HUES64 (cell line): ENCODE data around the gene FAM184A.
"Not testable (repeated sequence)": the region's sequence is repeated elsewhere in the genome, so short reads cannot be mapped to it uniquely, and the experiment has no call there.

Experiments used
- H3K27ac ChIP-seq: 2 replicates; pipeline ENCODE4 v1.7.0; 2013; ENCODE audit warnings: low read depth, low read length, inconsistent platforms
- H3K27me3 ChIP-seq: 2 replicates; pipeline ENCODE4 v1.6.1; 2013; ENCODE audit warnings: mild to moderate bottlenecking, low read length; ENCODE audit not compliant: insufficient read depth
- H3K36me3 ChIP-seq: 2 replicates; pipeline ENCODE4 v1.6.1; 2013; ENCODE audit warnings: mild to moderate bottlenecking, low read length; ENCODE audit not compliant: insufficient read depth
- H3K4me1 ChIP-seq: 2 replicates; pipeline ENCODE4 v1.6.1; 2013; ENCODE audit warnings: mild to moderate bottlenecking, low read length, moderate library complexity; ENCODE audit not compliant: insufficient read depth
- H3K4me3 ChIP-seq: 2 replicates; pipeline ENCODE4 v1.5.1; 2013; ENCODE audit warnings: mild to moderate bottlenecking, low read length, moderate library complexity
- H3K9ac ChIP-seq: 2 replicates; pipeline ENCODE4 v1.6.1; 2013; ENCODE audit warnings: mild to moderate bottlenecking, low read depth, low read length
- H3K9me3 ChIP-seq: 2 replicates; pipeline ENCODE4 v1.6.1; 2013; ENCODE audit warnings: low read depth, low read length; ENCODE audit not compliant: insufficient read depth
- whole genome bisulfite sequencing: fragments of 150-250, 120-280 bp; methylation state at CpG from one replicate; pipeline ENCODE4 v1.1.7; 2013; ENCODE audit warnings: missing lambda C conversion rate; 5-methylcytosine and 5-hydroxymethylcytosine counted together

The FAM184A gene

DNA sequence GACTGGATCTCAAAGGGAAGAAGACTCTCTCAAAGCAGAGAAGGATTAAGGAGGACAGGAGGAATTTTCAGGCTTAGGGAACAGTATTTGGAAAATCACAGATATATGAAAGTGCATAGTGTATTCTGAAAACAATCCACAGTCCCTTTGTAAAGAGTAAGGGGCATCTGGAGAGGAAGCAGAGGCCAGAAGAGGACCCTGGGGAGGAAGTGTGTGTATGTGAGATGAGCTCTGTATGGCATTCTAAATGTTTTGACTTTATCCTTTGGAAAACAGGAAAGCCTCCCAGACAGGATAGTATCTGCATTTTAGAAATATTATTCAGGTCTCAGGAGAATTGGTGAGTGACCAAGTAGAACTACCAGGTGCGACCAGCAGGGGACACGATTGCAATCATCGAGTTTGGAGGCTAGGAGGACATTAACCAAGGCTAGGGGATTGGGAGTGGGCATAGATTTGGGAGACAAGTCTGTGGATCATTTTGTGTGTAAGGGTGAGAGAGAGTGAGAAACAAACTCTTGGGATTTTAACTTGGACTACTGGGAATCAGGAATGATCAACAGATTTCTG is 38.3 kb upstream of the FAM184A start:
- WGBS: 91% methylated on average over 3 of the region's 3 CpGs

DNA sequence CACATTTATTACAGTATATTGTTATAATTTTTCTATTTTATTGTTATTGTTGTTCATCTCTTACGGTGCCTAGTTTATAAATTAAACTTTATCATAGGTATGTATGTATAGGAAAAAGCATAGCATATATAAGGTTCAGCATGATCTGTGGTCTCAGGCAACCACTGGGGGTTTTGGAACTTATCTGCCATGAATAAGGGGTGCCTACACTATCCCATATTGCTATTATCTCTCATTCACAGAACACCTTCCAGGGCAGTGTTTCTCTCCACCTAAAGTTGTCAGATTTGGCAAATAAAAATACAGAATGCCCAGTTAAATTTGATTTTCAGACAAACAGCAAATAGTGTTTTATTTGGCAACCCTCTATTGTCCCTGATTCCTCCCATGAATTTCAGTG is 35.5 kb upstream of the FAM184A start:
- H3K27me3 ChIP-seq: no peaks in the 10 kb centered on the region
- no peaks in the 10 kb centered on the region for H3K9me3 ChIP-seq
- WGBS: no CpG with 5 or more reads among the region's 1 CpG
- no peaks in the 10 kb centered on the region; the same call in 1 of the 2 replicates for H3K4me1 ChIP-seq
- no peaks in the 10 kb centered on the region for H3K36me3 ChIP-seq
- no peak overlapping the region for H3K27ac ChIP-seq
- H3K4me3 ChIP-seq: no peak overlapping the region
- no peak overlapping the region for H3K9ac ChIP-seq

More for the DNA sequence above, 38.3 kb upstream of the FAM184A start:
- Histone ChIP-seq H3K27ac (no peak overlapping the region), H3K9me3 (no peaks in the 10 kb centered on the region), H3K27me3 (no peaks in the 10 kb centered on the region), H3K36me3 (no peaks in the 10 kb centered on the region), H3K9ac (no peak overlapping the region), H3K4me3 (no peak overlapping the region), H3K4me1 (no peaks in the 10 kb centered on the region; the same call in 1 of the 2 replicates)

DNA sequence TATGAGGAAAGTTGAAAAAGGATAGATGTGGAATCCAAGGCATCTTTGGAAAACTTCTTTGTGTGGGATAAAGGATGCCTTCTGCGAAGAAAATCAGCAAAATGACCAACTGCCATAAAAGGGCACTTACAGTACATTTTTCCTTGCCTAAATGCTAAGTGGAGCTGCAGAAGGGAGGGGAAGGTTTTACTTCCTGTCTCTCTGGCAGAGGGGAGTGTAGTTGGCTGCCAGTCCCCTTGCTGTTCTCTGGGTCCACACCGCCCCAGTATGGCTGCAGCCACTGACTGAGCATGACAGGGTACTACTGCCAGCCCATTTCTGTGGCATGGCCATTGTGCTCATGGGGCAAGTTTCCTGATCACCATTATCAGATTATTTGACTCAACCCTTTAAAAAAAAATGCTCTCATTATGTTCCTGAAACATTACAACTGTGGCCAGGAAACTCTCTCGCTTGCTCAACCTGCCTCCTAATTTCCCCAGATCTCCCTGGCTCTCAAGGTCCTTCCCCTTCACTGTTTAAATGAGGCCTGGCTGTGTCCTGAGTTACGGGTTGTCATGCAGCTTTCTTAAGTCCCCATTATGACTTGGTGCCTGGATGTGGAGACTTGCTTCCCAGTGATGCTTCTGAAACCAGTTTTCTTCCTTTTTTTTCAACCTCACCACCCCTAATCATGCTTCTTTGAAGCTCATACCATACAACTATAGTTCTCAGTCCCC is 34.5 kb upstream of the FAM184A start:
- WGBS: 92% methylated on average over 4 of the region's 4 CpGs
- Histone ChIP-seq H3K9me3 (no peaks in the 10 kb centered on the region), H3K9ac (no peak overlapping the region), H3K4me3 (no peak overlapping the region), H3K4me1 (no peaks in the 10 kb centered on the region; the same call in 1 of the 2 replicates), H3K27ac (no peak overlapping the region), H3K27me3 (no peaks in the 10 kb centered on the region), H3K36me3 (no peaks in the 10 kb centered on the region)

DNA sequence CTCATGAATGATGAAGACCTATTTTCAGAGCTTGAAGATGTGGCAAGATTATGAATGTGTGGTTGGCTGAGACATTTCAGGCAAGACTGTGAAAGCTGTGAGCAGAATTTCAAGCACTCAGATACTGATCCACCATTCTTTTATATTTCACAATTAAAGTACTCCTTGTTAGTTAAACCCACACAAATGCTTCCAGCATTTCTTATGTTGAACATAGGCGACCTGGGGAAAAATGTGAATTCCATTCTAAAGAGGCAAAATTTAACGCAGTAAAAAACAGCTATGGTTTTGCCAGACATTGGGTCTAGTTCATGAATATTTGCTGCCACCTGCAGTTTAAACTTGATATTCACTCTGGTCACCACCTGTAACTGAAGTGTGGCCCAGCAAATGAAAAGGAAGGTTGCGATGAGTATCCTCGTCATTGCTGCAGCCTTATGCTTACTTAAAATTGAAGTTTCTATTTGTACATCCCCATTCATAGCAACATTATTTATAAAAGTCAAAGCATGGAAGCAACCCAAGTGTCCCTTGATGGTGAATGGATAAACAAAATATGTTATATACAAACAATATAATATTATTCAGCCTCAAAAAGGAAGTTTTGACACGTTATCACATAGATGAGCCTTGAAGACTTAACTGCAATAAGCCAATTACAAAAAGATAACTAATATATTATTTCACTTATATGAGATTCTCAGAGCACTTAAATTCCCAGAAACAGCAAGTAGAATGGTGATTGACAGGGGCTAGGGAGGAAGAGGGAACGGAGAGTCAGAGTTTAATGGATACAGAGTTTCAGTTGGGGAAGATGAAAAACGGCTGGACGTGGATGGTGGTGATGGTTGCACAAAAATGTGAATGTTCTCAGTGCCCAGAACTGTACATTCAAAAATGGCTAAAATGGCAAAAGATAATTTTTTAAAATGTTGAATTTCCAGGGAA is 32.4 kb upstream of the FAM184A start:
- WGBS: 60% methylated on average over 7 of the region's 8 CpGs
- Histone ChIP-seq H3K27me3 (no peaks in the 10 kb centered on the region), H3K9me3 (0 out of 2 replicates have a peak, but pooled peaks cover 4% of the 10 kb centered on the region), H3K4me3 (no peak overlapping the region), H3K4me1 (no peaks in the 10 kb centered on the region; the same call in 1 of the 2 replicates), H3K27ac (no peak overlapping the region), H3K9ac (no peak overlapping the region), H3K36me3 (no peaks in the 10 kb centered on the region)

DNA sequence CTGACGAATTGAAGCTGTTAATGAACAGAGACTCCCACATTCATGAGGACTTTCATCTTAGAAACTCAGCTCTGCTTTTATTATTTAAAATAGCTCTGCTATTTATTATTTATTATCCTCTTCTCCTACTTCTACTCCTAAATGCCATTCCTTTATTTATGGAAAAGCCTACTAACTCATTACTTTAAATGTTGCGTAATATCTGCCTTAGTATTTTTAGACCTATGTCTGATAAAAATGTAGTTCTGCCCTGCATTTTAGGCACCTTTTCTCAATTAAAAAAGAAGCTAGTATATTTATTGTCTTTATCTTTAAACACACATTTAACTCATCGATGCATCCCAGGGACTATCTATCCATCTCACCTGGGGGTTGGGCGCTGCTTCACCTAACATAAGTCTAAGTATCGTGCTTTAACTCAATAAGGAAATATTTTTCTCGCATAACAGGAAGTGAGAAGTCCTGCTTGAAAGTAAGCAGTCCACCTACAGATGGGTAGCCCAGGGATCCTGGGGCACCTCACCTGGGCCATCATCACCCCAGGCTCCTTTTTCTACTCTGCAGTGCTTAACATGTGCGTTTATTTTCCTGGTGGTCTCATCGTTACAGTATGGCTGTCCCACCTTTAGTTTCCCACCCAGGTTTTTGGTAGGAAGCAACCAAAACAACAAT is 31.3 kb upstream of the FAM184A start:
- Histone ChIP-seq H3K27ac (no peak overlapping the region), H3K4me3 (no peak overlapping the region), H3K4me1 (no peaks in the 10 kb centered on the region; the same call in 1 of the 2 replicates), H3K27me3 (no peaks in the 10 kb centered on the region), H3K9me3 (0 out of 2 replicates have a peak, but pooled peaks cover 4% of the 10 kb centered on the region), H3K9ac (no peak overlapping the region), H3K36me3 (no peaks in the 10 kb centered on the region)
- 95% methylated on average over 7 of the region's 8 CpGs for whole genome bisulfite sequencing

DNA sequence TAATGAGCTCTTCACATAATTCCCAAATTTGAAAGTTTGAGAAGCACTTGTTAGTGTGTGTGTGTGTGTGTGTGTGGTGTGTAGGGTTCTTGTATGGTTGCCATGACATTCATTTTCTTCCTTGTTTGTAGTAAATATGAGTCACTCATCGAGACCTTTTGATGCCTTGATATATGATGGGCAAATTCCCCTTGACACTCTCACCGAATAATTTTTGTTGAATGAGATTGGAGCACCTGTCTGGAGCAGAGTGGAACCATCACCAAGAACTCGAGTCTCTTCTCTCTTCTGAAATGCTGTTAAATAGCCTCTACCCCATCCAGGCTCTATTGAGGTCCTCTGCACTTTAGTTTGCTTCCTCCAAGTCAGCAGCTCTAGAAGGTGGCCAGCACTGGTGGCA is 29.6 kb upstream of the FAM184A start:
- Histone ChIP-seq H3K4me1 (no peaks in the 10 kb centered on the region; the same call in 1 of the 2 replicates), H3K9ac (no peak overlapping the region), H3K4me3 (no peak overlapping the region), H3K36me3 (no peaks in the 10 kb centered on the region), H3K27me3 (no peaks in the 10 kb centered on the region), H3K27ac (no peak overlapping the region), H3K9me3 (0 out of 2 replicates have a peak, but pooled peaks cover 4% of the 10 kb centered on the region)
- WGBS: 99% methylated on average over 3 of the region's 3 CpGs

DNA sequence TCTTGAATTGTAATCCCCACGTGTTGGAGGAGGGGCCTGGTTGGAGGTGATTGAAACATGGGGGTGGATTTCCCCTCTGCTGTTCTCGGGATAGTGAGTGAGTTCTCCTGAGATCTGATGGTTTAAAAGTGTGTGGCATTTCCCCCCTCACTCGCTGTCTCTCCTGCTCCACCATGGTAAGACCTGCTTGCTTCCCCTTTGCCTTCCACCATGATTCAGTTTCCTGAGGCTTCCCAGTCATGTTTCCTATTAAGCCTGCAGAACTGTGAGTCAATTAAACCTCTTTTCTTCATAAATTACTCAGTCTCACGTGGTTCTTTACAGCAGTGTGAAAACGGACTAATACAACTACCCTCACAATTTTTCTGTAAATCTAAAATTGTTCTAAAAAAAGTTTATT is 26.8 kb upstream of the FAM184A start:
- Histone ChIP-seq H3K4me3 (no peak overlapping the region), H3K27ac (no peak overlapping the region), H3K27me3 (no peaks in the 10 kb centered on the region), H3K9me3 (0 out of 2 replicates have a peak, but pooled peaks cover 4% of the 10 kb centered on the region), H3K36me3 (no peaks in the 10 kb centered on the region), H3K4me1 (no peaks in the 10 kb centered on the region), H3K9ac (no peak overlapping the region)
- 82% methylated on average over 5 of the region's 5 CpGs for WGBS

DNA sequence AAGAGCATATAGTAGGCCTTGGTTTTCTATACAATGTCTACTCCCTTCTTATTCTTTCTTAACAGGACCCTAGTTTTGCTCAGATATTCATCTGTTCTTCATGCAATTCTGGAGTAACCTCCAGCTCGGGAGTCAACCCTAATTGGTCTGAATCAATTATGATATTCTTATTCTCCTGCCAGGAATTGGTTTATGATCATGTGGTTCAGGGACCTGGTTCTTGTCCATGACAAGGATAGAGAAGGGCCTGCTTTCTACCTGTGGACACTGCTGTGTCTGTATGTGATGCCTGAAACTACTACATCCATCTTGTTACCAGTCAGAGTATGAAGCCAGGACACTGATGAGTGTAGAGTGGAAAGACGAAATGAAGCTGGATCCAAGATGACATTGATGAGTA is 24.4 kb upstream of the FAM184A start:
- no peaks in the 10 kb centered on the region for H3K27me3 ChIP-seq
- H3K36me3 ChIP-seq: no peaks in the 10 kb centered on the region
- WGBS: 100% methylated on average over 1 of the region's 2 CpGs
- H3K4me1 ChIP-seq: no peaks in the 10 kb centered on the region
- no peak overlapping the region for H3K4me3 ChIP-seq
- H3K27ac ChIP-seq: no peak overlapping the region
- H3K9me3 ChIP-seq: 0 out of 2 replicates have a peak, but pooled peaks cover 4% of the 10 kb centered on the region
- H3K9ac ChIP-seq: no peak overlapping the region

DNA sequence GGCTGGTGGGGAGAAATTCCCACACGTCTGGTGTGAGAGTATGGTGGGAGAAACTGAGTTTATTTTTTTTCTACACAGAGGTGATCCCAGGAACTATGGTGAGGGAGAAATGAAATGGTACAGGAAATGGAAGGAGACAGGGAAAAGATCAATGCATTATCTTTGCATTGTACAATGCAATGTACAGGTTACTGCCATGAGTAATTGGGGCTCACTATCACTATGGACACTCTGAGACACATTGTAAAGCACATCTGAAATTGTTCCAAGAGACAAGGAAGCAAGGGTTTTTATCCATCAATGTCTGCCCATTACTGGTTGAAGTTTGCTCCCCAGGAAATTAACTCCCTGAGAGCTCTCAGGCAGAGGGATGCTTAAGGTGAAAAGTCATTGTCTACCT is 21.7 kb upstream of the FAM184A start:
- no peaks in the 10 kb centered on the region for H3K27me3 ChIP-seq
- no peaks in the 10 kb centered on the region for H3K9me3 ChIP-seq
- H3K36me3 ChIP-seq: no peaks in the 10 kb centered on the region
- no peak overlapping the region for H3K9ac ChIP-seq
- H3K4me3 ChIP-seq: no peak overlapping the region
- no peak overlapping the region for H3K27ac ChIP-seq
- no peaks in the 10 kb centered on the region for H3K4me1 ChIP-seq
- WGBS: 93% methylated on average over 1 of the region's 1 CpG

DNA sequence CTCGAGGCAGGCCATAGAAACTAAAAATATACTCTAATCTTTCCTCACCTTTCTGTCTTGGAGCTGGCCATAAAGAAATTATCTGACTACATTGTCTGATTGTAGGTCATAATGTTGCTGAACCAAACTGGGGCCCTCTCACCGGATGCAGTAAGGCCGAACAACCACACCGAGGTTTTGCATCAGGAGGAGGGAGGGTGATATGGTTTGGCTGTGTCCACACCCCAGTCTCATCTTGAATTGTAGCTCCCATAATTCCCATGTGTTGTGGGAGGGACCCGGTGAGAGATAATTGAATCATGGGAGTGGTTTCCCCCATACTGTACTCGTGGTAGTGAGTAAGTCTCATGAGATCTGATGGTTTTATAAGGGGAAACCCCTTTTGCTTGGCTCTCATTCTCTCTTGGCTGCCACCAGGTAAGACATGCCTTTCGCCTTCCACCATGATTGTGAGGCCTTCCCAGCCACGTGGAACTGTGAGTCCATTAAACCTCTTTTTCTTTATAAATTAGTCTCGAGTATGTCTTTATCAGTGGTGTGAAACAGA is 19.4 kb upstream of the FAM184A start:
- not testable (repeated sequence) for H3K9ac ChIP-seq, H3K4me3 ChIP-seq, H3K27me3 ChIP-seq, H3K27ac ChIP-seq, H3K4me1 ChIP-seq, H3K36me3 ChIP-seq, H3K9me3 ChIP-seq
- WGBS: 93% methylated on average over 8 of the region's 9 CpGs
